Adrenal gland (tissue), 5 donors: ENCODE measurements around the gene DAB2IP.

Source experiments
- POLR2A ChIP-seq, 2 donors: fragments of 450-650 bp; IDR thresholded peaks; one replicate each; pipeline ENCODE4 v1.6.1; 2017; ENCODE audit warnings: antibody characterized with exemption in 2 of 2, mild to moderate bottlenecking in 2 of 2, moderate library complexity in 1 of 2
- TF ChIP-seq, protein P1 (sequence below), 6 experiments: fragments of 450-650 bp in 4 of 6; fragments of 200-600 bp in 2 of 6; sonication (generic) in 1 of 6; IDR thresholded peaks; 1 replicate in 5 of 6; 2 replicates in 1 of 6; pipeline versions ENCODE4 v1.5.1 to v1.8.0; 2016 to 2021; ENCODE audit warnings: antibody characterized with exemption in 6 of 6, mild to moderate bottlenecking in 2 of 6, moderate library complexity in 1 of 6
- donor health status: DM: no; HTN: no; CAD: no.

DNA sequence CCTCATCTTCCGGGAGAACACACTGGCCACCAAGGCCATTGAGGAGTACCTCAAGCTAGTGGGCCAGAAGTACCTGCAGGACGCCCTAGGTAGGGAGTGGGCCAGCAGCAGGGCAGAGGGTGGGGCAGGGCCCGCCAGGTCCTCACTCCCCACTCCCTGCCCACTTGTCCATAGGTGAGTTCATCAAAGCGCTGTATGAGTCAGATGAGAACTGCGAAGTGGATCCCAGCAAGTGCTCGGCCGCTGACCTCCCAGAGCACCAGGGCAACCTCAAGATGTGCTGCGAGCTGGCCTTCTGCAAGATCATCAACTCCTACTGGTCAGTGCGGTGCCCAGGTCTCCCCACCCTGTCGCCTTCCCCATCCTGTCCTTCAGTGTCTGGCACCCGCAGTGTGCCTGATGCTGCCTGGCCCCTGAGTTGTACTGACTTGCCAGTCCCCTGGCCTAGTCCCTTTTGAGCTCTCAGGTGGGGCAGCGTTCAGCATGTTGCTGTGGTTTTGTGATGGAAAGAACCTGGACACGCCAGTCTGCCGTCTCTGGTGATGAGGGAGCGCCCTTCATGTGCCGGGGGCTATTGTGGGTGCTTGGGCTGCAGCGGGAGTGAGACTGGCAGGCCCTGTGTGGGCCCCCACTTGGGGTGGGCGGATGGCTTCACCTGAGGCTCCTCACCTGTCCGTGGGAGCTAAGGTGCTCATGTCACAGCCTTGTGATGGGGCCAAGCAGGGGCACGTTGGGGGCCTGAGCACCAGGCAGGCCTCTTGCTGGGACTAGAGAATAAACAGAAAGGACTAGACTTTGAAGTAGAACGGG, 112.3 kb downstream of the DAB2IP start:
- no peak for TF ChIP-seq POLR2A (IDR thresholded peaks at IDR 0.05)
- TF ChIP-seq, protein P1, sequence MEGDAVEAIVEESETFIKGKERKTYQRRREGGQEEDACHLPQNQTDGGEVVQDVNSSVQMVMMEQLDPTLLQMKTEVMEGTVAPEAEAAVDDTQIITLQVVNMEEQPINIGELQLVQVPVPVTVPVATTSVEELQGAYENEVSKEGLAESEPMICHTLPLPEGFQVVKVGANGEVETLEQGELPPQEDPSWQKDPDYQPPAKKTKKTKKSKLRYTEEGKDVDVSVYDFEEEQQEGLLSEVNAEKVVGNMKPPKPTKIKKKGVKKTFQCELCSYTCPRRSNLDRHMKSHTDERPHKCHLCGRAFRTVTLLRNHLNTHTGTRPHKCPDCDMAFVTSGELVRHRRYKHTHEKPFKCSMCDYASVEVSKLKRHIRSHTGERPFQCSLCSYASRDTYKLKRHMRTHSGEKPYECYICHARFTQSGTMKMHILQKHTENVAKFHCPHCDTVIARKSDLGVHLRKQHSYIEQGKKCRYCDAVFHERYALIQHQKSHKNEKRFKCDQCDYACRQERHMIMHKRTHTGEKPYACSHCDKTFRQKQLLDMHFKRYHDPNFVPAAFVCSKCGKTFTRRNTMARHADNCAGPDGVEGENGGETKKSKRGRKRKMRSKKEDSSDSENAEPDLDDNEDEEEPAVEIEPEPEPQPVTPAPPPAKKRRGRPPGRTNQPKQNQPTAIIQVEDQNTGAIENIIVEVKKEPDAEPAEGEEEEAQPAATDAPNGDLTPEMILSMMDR (IDR thresholded peaks at IDR 0.05): no peak
